HL-60 (cell line): ENCODE results near the gene BLMH.

Source experiments
- CTCF ChIP-seq: IDR thresholded peaks from one replicate; pipeline ENCODE4 v1.5.1; 2011; ENCODE audit warnings: low read length, control low read depth, inconsistent platforms; ENCODE audit not compliant: insufficient read depth
- GABPA ChIP-seq: IDR thresholded peaks from 2 replicates; pipeline ENCODE4 v1.6.1; 2012; ENCODE audit warnings: low read depth
- POLR2AphosphoS5 ChIP-seq: IDR thresholded peaks from 2 replicates; pipeline ENCODE4 v1.6.1; 2012; ENCODE audit warnings: low read depth
- REST ChIP-seq: IDR thresholded peaks from 2 replicates; pipeline ENCODE4 v1.6.1; 2012; ENCODE audit warnings: low read depth; ENCODE audit not compliant: insufficient replicate concordance
- SPI1 ChIP-seq: IDR thresholded peaks from 2 replicates; pipeline ENCODE4 v1.6.1; 2012; ENCODE audit warnings: low read depth, mild to moderate bottlenecking, borderline replicate concordance

- TF ChIP-seq CTCF = no peak
- TF ChIP-seq POLR2AphosphoS5 = no peak
- TF ChIP-seq GABPA = no peak
- no peak for TF ChIP-seq REST
- no peak for TF ChIP-seq SPI1
These were observed 34.8 kb downstream of the BLMH start for GRCh38 chr17:30256756-30257506.
